ENCODE data around the gene SLC44A5.

- TF ChIP-seq CTCF (IDR thresholded peaks at IDR 0.05; ENCODE audit: low read depth, low read length), result no peak
- no peak for TF ChIP-seq EZH2phosphoT487 (IDR thresholded peaks at IDR 0.05; ENCODE audit: low read depth)
These were observed 195.7 kb downstream of the SLC44A5 start for GRCh38 chr1:75415187-75415586.
